ENCODE measurements around the gene GAGE13. TPM values are rescaled to one million over a fixed set of nuclear protein-coding genes. Genes with fewer than 3 reads are reported as not detected.

Gene GAGE13
- total RNA-seq, 1 donor from 2014 or later = not detected

DNA sequence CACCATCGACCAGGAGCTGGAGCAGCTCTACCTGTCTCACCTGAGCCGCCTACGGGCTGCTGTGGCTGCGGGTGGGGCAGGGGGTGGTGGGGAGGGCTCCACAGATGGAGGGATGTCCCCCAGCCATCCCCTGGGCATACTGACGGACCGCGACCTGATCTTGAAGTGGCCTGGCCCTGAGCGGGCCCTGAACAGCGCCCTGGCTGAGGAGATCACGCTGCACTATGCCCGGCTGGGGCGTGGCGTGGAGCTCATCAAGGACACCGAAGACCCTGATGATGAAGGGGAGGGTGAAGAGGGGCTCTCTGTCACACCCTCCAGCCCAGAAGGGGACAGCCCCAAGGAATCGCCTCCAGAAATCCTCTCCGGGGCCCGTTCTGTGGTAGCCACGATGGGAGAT, 45.2 kb upstream of the GAGE13 start:
- no peak overlapping the region for H2AFZ ChIP-seq (ENCODE audit: low read depth, low read length)
- no peak overlapping the region for H3K4me3 ChIP-seq (ENCODE audit: insufficient read depth, low read depth, low read length)
- no peaks in the 10 kb centered on the region for H3K9me3 ChIP-seq (ENCODE audit: insufficient read depth, low read depth, low read length)
- Mint-ChIP-seq H3K4me3 (ENCODE audit: unreplicated experiment) (no peak overlapping the region), H3K27me3 (ENCODE audit: low read depth, unreplicated experiment) (no peaks in the 10 kb centered on the region), H3K9me3 (ENCODE audit: unreplicated experiment) (no peaks in the 10 kb centered on the region), H3K36me3 (ENCODE audit: low read depth, unreplicated experiment) (no peaks in the 10 kb centered on the region), H3K27ac (ENCODE audit: unreplicated experiment) (no peak overlapping the region), H3K4me1 (ENCODE audit: low read depth, unreplicated experiment) (peaks cover 6% of the 10 kb centered on the region)
- no peaks in the 10 kb centered on the region for H3K27me3 ChIP-seq (ENCODE audit: insufficient read depth, low read length)
- no peak overlapping the region for H3K9ac ChIP-seq (ENCODE audit: low read length)
- DNase-seq (ENCODE audit: low read depth) (no peak), FAIRE-seq (no peak)
- no peaks in the 10 kb centered on the region for H3K4me1 ChIP-seq (ENCODE audit: insufficient read depth, low read length)
- H3K27ac ChIP-seq (ENCODE audit: low read depth, low read length) = no peak overlapping the region
- H4K20me1 ChIP-seq (ENCODE audit: insufficient read depth, low read length) = no peaks in the 10 kb centered on the region
- no peaks in the 10 kb centered on the region for H3K36me3 ChIP-seq (ENCODE audit: insufficient read depth, low read length)
- no peaks in the 10 kb centered on the region for H3K79me2 ChIP-seq (ENCODE audit: insufficient read depth, low read length)
- TF ChIP-seq, protein P1, sequence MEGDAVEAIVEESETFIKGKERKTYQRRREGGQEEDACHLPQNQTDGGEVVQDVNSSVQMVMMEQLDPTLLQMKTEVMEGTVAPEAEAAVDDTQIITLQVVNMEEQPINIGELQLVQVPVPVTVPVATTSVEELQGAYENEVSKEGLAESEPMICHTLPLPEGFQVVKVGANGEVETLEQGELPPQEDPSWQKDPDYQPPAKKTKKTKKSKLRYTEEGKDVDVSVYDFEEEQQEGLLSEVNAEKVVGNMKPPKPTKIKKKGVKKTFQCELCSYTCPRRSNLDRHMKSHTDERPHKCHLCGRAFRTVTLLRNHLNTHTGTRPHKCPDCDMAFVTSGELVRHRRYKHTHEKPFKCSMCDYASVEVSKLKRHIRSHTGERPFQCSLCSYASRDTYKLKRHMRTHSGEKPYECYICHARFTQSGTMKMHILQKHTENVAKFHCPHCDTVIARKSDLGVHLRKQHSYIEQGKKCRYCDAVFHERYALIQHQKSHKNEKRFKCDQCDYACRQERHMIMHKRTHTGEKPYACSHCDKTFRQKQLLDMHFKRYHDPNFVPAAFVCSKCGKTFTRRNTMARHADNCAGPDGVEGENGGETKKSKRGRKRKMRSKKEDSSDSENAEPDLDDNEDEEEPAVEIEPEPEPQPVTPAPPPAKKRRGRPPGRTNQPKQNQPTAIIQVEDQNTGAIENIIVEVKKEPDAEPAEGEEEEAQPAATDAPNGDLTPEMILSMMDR (IDR thresholded peaks at IDR 0.05; ENCODE audit: insufficient read depth, low read depth, low read length) = no peak
- TF ChIP-seq EZH2 (IDR thresholded peaks at IDR 0.05; ENCODE audit: insufficient read depth, low read length) = no peak
- H3K4me2 ChIP-seq (ENCODE audit: low read length) = no peak overlapping the region

DNA sequence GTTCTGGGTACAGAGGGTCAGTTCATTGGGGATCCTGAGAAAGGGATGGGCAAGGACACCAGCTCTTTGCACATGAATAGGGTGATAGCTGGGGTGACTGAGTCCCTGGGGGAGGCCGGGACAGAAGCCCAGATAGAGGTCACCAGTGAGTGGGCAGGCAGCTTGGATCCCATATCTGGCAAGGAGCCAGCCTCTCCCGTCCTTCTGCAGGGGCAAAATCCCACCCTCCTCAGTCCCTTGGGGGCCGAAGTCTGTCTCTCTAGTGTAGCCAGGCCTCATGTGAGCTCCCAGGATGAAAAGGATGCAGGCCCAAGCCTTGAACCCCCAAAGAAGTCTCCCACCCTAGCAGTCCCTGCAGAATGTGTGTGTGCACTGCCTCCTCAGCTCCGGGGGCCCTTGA, 44.8 kb upstream of the GAGE13 start:
- Histone ChIP-seq H3K4me1 (ENCODE audit: insufficient read depth, low read length) (no peaks in the 10 kb centered on the region), H3K27ac (ENCODE audit: low read depth, low read length) (no peak overlapping the region), H3K79me2 (ENCODE audit: insufficient read depth, low read length) (no peaks in the 10 kb centered on the region), H2AFZ (ENCODE audit: low read depth, low read length) (no peak overlapping the region), H3K9ac (ENCODE audit: low read length) (no peak overlapping the region), H3K9me3 (ENCODE audit: insufficient read depth, low read depth, low read length) (no peaks in the 10 kb centered on the region), H4K20me1 (ENCODE audit: insufficient read depth, low read length) (no peaks in the 10 kb centered on the region), H3K4me2 (ENCODE audit: low read length) (no peak overlapping the region), H3K4me3 (ENCODE audit: insufficient read depth, low read depth, low read length) (no peak overlapping the region), H3K36me3 (ENCODE audit: insufficient read depth, low read length) (no peaks in the 10 kb centered on the region), H3K27me3 (ENCODE audit: insufficient read depth, low read length) (no peaks in the 10 kb centered on the region)
- no peak overlapping the region for H3K27ac Mint-ChIP-seq (ENCODE audit: unreplicated experiment)
- no peak for TF ChIP-seq EZH2 (IDR thresholded peaks at IDR 0.05; ENCODE audit: insufficient read depth, low read length)
- TF ChIP-seq, protein P1 (IDR thresholded peaks at IDR 0.05; ENCODE audit: insufficient read depth, low read depth, low read length) = no peak
- no peaks in the 10 kb centered on the region for H3K9me3 Mint-ChIP-seq (ENCODE audit: unreplicated experiment)
- DNase-seq (ENCODE audit: low read depth) (no peak), FAIRE-seq (no peak)
- H3K27me3 Mint-ChIP-seq (ENCODE audit: low read depth, unreplicated experiment) = no peaks in the 10 kb centered on the region
- H3K36me3 Mint-ChIP-seq (ENCODE audit: low read depth, unreplicated experiment) = no peaks in the 10 kb centered on the region
- H3K4me3 Mint-ChIP-seq (ENCODE audit: unreplicated experiment) = no peak overlapping the region
- peaks cover 6% of the 10 kb centered on the region for H3K4me1 Mint-ChIP-seq (ENCODE audit: low read depth, unreplicated experiment)

DNA sequence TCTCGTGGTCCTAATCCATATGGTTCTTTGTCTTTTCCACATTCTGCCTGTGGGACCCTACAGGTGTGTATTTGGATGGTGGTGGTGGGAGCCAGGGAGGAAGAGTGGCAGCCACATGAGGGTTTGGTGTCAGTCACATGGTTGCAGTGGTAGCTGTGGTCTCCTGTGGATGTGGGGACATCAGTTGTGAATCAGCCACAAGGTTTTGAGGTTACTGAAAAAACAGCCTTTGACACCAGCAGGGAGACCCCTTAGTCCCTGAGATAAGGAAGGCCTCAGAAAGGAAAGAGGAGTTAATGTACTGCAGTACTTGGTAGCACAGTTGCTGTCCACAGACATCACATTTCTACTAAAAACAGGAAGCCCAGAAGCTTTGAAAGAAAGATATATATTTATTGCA, 43.7 kb upstream of the GAGE13 start:
- Histone ChIP-seq H3K4me3 (ENCODE audit: insufficient read depth, low read depth, low read length) (no peak overlapping the region), H3K9ac (ENCODE audit: low read length) (no peak overlapping the region), H3K27me3 (ENCODE audit: insufficient read depth, low read length) (no peaks in the 10 kb centered on the region), H3K27ac (ENCODE audit: low read depth, low read length) (no peak overlapping the region), H3K4me1 (ENCODE audit: insufficient read depth, low read length) (no peaks in the 10 kb centered on the region), H2AFZ (ENCODE audit: low read depth, low read length) (no peak overlapping the region), H3K9me3 (ENCODE audit: insufficient read depth, low read depth, low read length) (no peaks in the 10 kb centered on the region), H3K4me2 (ENCODE audit: low read length) (no peak overlapping the region), H3K79me2 (ENCODE audit: insufficient read depth, low read length) (no peaks in the 10 kb centered on the region), H3K36me3 (ENCODE audit: insufficient read depth, low read length) (no peaks in the 10 kb centered on the region), H4K20me1 (ENCODE audit: insufficient read depth, low read length) (no peaks in the 10 kb centered on the region)
- TF ChIP-seq, protein P1 (IDR thresholded peaks at IDR 0.05; ENCODE audit: insufficient read depth, low read depth, low read length) = no peak
- no peak for TF ChIP-seq EZH2 (IDR thresholded peaks at IDR 0.05; ENCODE audit: insufficient read depth, low read length)
- DNase-seq (ENCODE audit: low read depth) (no peak), FAIRE-seq (no peak)
- H3K9me3 Mint-ChIP-seq (ENCODE audit: unreplicated experiment) = no peaks in the 10 kb centered on the region
- H3K4me3 Mint-ChIP-seq (ENCODE audit: unreplicated experiment) = no peak overlapping the region
- H3K27ac Mint-ChIP-seq (ENCODE audit: unreplicated experiment) = no peak overlapping the region
- peaks cover 1% of the 10 kb centered on the region for H3K4me1 Mint-ChIP-seq (ENCODE audit: low read depth, unreplicated experiment)
- H3K36me3 Mint-ChIP-seq (ENCODE audit: low read depth, unreplicated experiment) = no peaks in the 10 kb centered on the region
- H3K27me3 Mint-ChIP-seq (ENCODE audit: low read depth, unreplicated experiment) = no peaks in the 10 kb centered on the region
